A673 (cell line): ENCODE measurements around the gene C19orf12.

ENCODE experiments used
- EZH2 ChIP-seq: fragments of 200-600 bp; sonication (generic); IDR thresholded peaks from 2 replicates; pipeline ENCODE4 v1.6.1; 2017; ENCODE audit warnings: borderline replicate concordance, low read depth, mild to moderate bottlenecking, mixed read lengths, antibody characterized with exemption, low read length; ENCODE audit not compliant: poor library complexity, severe bottlenecking
- TF ChIP-seq, protein P1 (sequence below): fragments of 300-800, 200-600 bp; sonication (generic); conservative IDR thresholded peaks from 2 replicates; pipeline ENCODE4 v1.5.1; 2017; ENCODE audit warnings: low read depth, mild to moderate bottlenecking, antibody characterized with exemption, low read length, moderate library complexity, mixed read lengths

DNA sequence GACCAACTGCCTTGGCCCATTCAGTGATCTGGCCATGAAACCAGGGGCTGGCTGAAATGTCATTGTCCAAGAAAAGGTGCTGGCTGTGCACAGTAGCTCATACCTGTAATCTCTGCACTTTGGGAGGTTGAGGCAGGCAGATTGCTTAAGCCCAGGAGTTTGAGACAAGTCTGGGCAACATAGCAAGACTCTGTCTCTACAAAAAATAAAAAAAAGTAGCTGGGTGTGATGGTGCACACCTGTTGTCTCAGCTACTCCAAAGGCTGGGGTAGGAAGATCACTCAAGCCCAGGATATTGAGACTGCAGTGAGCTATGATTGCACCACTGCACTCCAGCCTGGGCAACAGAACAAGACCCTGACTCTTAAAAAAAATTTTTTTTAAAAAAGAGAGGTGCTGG lies 28.6 kb upstream of the C19orf12 start:
- TF ChIP-seq, protein P1, sequence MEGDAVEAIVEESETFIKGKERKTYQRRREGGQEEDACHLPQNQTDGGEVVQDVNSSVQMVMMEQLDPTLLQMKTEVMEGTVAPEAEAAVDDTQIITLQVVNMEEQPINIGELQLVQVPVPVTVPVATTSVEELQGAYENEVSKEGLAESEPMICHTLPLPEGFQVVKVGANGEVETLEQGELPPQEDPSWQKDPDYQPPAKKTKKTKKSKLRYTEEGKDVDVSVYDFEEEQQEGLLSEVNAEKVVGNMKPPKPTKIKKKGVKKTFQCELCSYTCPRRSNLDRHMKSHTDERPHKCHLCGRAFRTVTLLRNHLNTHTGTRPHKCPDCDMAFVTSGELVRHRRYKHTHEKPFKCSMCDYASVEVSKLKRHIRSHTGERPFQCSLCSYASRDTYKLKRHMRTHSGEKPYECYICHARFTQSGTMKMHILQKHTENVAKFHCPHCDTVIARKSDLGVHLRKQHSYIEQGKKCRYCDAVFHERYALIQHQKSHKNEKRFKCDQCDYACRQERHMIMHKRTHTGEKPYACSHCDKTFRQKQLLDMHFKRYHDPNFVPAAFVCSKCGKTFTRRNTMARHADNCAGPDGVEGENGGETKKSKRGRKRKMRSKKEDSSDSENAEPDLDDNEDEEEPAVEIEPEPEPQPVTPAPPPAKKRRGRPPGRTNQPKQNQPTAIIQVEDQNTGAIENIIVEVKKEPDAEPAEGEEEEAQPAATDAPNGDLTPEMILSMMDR: no peak
- no peak for TF ChIP-seq EZH2
